HUDEP-2 (cell line): ENCODE data around the gene EHBP1L1.

ENCODE experiments used
- DNase-seq, 76 experiments: peaks; one replicate each; lab custom pipeline; 2025; ENCODE audit not compliant: unreplicated experiment in 76 of 76; lab: John Stamatoyannopoulos, UW

EHBP1L1 gene

DNA sequence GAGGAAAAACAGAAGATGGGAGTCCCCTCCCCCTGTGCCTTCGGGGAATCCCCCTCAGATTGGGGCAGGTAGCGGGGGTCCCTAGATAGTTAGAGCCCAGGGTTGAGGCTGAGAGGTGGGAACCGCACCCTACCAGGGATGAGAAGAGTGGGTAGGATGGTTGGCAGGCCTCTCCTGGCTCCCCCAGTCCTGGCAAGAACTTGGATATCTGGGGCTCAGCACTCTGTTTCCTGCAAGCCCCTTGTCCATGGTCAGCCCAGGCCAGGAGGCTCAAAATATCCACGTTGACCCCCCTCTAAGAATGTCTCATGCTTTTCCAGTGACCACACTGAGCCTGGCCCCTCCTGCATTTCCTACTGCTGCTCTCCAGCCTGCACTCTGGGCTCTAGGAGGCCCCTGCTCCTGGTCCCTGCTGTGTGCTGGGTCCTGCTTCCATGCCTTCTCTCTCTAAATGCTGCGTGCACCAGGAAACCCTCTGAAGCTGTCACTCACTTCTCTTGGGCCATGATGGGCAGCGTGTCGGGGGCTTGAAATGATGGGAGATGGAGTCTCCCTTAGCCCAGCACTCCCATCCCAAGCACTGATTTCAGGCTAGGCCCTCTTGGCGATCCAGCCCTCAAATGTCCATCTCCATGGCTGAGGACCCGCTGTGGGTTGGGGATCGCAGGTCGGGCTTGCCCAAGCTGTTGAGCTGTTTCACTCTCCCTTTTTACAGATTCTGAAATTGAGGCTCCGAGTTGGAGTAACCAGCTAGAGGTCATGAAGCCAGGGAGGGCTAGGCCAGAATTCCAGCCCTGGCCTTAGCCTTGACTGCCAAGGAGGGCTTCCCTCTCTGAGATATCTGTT lies 36.1 kb downstream of the EHBP1L1 start:
- DNase-seq = no peak

DNA sequence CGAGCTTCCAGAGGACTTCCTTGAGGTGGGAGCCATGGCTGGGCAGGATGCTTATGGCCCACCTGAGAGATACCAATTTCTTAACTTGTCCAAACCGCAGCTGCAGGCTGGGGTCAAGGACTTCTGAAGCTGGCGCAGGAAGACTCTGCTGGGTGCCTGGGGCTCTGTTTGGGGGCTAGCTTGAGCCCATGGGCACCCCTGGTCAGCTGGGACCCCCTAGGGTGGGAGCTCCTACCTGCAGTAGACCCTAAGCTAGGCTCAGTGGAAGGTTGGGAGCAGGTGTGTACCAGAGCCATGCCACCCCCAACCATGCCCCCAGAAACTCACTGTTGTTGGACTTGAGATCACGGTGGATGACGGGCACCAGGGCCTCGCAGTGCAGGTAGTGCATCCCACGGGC lies 36.8 kb downstream of the EHBP1L1 start:
- DNase-seq = no peak

DNA sequence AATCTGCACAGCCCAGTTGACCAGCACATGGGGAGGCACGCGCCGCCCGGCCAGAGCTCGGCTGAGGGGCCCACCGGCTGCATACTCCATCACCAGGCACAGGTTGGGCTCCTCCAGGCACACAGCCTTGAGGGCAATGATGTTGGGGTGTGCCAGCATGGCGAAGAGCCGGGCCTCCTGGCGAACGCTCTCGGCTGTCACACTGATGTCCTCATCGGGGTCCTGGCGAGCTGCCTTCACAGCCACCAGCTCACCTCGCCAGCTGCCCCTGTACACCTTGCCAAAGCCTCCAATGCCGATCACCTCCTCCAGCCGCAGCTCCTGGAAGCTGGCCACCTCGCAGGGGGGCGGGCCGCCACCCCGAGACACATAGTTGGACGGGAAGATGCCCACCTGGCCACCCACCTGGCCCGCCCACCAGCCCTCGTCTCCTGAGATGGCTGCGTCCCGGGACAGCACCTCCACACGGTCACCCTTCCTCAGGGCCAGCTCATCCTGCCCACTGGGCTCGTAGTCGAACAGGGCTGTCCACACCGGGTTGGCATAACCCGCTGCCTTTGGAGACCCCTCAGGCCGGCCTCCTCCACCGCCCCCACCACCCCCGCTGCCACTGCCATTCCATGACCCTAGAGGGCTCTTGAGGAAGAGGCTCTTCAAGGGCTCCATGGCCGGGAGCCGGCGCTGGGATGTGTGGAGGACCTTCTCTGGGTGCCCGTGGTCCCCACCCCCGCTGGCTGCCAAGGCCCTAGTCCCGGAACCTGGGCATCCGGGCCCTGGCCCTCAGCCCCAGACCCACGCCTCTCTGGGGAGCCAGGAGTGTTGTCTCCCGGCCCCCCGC lies 37.5 kb downstream of the EHBP1L1 start:
- no peak for DNase-seq

DNA sequence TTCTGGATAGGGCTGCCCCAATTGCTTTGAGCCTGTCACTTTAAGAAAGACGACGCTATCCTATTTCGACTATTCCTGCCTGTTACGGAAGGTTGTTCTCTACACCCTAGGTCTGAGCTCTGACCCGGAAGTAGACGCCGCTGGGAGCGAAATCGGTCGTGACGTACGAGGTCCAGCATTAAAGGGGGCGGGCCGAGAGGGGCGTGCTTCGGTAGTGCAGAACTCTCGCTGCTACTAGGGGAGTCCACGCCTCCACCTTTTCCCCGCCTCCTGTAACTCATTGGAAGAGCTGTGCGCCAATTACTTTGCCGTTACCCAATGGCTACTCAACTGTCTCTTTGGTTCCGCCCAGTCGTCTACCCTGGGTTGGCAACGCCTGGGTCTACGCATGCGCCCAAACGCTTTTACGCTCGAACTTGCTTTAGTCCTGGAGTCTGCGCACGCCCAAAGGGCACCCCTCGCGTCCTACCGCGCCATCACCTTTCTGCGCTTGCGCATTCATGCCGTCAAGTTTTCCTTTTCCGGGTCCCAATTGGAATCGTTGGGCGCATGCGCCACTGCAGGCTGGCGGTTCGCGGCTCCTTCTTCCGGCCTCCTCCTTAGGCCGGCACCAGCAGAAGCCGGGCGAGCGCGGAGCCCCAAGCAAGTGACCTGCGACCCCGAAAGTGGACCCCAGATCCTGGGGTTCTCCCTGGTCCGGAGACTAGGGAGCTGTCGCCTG lies 39.5 kb downstream of the EHBP1L1 start, which contains the start of gene PCNX3:
Gene PCNX3 (plus strand): TSS at position 548 of the 721 bp plus-strand sequence. CDS start 536 bp downstream, outside the sequence.
- peak in 75 of 76 experiments; percentile 92 to 100 (median 100) for DNase-seq

DNA sequence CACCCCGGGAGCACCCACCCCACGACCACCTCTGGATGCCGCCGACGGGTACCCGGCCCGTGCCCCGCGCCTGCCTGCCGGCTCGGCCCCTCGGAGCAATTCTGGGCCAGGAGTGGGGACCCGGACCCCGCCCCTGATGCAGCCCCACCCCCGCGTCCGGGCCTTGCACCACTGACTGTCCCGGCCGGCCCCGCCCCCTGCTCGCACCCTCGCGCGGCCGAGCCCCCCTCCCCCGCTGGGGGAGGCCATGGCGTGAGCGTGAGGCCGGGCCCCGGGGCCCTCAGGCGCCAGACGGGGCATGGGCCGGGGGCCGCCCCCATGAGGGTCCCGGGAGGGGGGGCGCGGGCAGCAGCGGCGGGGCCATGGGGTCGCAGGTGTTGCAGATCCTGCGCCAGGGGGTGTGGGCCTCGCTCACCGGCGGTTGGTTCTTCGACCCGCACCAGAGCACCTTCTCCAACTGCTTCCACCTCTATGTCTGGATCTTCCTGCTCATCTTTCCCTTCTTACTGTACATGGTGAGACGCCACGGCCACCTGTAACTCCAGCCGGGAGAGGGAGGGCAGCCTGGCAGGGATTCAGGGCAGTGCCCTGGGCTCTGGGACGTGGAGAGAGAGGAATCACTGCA lies 40.2 kb downstream of the EHBP1L1 start:
- DNase-seq = peak in 27 of 76 experiments; percentile 10 to 52 (median 37)

DNA sequence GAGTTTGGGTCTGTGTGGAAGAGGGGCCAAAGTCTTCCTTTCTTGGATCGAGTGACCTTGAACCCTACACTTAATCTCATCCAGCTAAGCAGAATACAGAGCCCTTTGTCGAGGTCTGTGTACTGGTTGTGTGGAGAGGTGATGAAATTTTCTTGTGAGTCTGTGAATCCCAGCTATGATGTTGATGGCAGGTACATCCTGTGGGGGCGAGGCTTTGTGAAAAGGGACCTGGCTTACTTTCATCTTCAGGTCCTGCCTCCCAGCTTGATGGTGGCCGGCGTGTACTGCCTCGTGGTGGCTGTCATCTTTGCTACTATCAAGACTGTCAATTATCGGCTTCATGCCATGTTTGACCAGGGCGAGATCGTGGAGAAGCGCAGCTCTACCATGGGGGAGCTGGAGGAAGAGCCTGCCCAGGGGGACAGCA lies 40.7 kb downstream of the EHBP1L1 start:
- no peak for DNase-seq

DNA sequence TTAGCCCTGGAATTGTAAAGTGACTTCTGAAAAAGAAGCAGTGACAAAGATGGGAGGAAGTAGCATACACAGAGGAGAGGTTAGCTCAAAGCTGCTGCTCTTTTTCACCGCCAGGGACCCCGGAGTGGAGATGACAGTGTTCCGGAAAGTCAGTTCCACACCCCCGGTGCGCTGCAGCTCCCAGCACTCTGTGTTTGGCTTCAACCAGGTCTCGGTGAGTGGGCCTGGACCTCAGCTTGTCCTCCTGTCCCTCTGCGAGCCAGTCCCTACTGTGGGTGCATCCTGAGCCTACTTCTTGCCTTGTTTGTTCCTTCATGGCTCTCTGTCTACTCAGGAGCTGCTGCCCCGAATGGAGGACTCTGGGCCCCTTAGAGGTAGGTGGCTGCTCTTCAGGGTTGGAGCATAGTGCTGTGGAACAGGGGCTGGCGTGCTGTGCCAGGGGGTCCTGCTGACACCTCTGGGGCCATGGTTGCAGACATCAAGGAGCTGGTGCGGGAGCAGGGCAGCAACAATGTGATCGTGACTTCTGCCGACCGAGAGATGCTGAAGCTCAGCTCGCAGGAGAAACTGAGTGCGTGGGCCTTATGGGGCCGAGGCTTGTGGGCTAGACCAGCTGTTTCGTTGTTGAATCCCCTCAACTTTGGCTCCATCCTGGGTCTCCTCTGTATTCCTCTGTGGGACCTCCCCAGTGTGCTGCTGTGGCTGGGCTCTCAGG lies 41.4 kb downstream of the EHBP1L1 start:
- no peak for DNase-seq

DNA sequence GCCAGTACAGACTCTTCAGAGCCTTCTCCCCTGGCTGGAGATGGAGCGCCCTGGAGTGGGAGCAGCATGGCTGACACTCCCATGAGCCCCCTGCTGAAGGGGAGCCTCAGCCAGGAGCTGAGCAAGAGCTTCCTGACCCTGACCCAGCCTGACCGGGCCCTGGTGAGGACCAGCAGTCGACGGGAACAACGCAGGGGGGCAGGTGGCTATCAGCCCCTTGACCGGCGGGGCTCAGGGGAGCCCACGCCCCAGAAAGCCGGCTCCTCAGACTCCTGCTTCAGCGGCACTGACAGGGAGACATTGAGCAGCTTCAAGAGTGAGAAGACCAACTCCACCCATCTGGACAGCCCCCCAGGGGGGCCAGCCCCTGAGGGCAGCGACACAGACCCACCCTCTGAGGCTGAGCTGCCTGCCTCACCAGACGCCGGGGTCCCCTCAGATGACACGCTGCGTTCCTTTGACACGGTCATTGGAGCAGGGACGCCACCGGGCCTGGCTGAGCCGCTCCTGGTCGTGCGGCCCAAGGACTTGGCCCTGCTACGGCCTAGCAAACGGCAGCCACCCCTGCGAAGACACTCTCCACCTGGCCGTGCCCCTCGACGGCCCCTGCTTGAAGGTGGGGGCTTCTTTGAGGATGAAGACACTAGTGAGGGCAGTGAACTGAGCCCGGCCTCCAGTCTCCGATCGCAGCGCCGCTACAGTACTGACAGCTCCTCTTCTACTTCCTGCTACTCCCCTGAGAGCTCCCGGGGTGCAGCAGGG lies 42.3 kb downstream of the EHBP1L1 start:
- no peak for DNase-seq

DNA sequence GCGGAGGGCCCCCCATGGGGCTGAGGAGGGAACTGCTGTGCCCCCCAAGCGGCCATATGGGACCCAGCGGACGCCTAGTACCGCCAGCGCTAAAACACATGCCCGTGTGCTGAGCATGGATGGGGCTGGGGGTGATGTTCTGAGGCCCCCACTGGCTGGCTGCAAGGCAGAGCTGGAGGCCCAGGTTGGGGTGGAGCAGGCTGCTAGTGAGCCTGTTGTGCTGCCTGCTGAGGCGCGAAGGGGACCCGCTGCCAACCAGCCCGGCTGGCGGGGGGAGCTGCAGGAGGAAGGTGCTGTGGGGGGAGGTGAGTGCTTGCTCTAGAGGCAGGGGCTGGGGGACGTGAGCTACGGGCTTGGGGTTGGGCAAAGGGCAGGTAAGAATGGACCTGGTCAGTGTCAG lies 42.9 kb downstream of the EHBP1L1 start:
- no peak for DNase-seq

DNA sequence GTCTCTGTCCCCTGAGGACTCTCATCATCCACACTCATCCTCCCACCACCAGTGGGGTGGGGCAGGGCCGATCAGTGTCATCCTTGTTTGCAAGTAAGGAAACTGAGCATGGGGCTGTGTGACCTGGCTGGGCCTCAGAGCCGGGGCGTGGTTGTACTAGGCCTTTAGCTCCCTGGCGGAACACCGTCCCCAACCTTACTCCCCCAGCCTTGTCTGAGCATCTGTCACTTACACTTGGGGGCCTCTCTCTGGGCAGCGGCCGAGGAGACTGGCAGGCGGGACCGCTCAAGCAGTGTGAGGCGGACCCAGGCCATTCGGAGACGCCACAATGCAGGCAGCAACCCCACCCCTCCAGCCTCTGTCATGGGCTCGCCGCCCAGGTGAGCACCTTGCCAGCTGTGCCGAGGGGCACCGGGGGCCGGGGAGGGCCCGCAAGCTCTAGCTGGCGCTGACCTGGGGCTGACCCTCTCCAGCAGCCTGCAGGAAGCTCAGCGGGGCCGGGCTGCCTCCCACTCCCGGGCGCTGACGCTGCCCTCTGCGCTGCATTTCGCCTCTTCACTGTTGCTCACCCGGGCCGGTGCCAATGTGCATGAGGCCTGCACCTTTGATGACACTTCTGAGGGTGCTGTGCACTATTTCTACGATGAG lies 43.6 kb downstream of the EHBP1L1 start:
- DNase-seq = no peak

DNA sequence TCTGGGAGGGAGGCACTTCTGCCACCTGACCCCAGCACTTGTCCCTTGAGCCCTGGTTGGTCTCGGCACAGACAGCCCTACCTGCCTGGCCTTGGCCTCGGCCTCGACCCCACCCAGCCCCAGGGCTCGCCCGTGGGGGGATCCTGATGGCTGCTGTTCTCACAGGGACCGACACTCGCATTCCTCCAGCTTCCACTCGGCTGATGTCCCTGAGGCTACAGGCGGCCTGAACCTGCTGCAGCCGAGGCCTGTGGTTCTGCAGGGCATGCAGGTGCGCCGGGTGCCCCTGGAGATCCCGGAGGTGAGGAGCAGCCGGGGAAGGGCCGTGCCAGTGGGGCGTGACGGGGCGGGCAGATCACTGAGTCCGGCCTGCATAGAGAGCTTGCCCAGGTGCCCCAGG lies 44.8 kb downstream of the EHBP1L1 start:
- DNase-seq = no peak

DNA sequence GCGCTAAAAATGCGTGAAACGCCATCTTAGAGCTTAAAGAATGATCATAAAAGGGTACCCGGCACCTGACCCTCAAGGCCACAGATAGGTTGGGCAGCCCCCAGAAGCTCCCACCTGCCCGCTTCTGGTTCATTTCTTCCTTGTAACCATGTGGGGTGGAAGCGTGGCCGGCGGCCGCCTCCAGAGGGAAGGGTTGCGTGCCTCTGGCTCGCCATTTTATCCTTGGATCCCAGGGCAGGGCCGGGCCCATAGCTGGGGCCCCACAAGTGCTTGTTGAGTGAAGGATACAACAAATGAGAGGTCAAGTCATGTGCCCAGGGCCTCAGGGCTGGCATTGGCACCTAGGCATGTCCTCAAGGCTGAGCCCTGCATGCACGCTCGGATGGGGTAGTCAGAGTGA lies 45.6 kb downstream of the EHBP1L1 start:
- DNase-seq = no peak

DNA sequence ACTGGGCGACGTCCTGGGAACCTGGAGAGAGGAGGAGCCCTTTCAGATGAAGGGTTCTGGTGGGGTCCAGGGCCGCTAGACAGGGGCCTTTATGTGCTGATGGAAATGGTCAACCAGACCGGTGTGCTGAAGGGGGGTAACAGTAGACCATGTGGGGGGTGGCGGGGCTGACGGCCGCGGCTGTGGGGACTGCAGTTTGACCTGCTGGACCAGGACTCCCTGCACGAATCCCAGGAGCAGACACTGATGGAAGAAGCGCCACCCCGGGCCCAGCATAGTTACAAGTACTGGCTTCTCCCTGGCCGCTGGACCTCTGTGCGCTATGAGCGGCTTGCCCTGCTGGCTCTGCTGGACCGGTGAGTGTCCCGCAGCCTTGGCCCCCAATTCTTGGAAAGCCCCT lies 46.2 kb downstream of the EHBP1L1 start:
- no peak for DNase-seq

DNA sequence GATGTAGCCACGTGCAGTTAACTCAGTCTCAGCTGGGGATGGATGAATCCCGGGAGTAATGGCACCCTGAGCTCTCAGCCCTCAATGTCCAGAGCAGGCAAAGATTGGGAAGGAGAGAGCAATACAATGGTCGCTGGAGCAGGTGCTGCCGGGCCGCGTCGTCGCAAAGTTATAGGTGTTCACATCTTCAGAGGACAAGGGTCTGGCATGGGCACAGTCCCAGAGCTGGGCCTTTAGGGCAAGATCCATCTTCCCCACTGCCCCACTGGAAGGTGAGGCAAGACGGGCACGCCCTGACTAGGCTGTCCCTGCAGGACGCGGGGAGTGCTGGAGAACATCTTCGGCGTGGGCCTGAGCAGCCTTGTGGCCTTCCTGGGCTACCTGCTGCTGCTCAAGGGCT lies 47.3 kb downstream of the EHBP1L1 start:
- DNase-seq = no peak

DNA sequence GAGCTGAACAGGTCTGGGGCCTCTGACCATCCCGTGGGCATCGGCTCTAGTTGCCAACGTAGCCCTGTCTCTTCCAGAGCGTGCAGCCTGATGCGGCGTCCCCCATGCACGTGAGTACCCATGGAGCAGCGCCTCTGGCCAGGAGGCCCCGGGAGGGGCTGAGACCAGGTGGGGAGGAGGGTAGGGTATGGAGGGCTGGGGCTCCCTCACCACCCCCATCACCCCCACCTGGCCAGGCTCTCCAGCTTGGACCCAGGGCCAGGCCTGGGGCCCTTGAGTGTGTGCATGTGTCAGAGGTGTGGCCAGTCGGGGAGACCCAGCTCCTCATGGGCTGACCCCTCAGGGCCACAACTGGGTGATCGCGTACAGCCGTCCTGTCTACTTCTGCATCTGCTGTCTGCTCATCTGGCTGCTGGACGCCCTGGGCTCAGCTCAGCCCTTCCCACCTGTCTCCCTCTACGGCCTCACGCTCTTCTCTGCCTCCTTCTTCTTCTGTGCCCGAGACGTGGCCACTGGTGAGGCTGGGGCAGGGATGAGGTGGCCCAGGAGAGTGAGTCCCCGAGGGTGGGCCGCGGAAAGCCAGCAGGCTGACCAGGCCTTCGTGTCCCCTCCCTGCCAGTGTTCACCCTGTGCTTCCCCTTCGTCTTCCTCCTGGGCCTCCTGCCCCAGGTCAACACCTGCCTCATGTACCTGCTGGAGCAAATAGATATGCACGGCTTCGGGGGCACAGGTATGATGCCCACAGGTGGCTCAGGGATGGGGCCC lies 48.2 kb downstream of the EHBP1L1 start:
- no peak for DNase-seq

DNA sequence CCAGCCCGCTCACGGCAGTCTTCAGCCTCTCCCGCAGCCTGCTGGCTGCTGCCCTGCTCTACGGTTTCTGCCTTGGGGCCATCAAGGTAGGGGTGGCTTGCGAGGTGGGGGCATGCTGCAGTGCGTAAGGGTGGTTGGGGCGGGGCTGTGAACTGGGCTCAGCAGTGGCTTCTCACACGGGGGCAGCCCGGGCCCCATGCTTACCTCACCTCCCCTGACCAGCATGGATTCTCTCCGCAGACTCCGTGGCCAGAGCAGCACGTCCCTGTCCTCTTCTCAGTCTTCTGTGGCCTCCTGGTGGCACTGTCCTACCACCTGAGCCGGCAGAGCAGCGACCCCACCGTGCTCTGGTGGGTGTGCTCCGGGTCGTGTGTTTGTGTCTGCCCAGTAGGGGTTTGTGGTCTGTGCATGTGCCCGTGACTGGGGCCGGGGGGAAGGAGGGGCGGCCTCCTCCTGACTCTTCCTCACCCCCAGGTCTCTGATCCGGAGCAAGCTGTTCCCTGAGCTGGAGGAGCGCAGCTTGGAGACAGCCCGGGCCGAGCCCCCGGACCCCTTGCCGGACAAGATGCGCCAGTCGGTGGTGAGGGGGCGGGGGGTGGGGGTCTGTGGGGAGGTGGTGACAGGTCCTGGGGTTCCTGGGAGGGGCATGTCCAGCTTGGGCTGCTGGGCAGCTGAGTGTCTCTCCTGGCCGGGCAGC lies 49.2 kb downstream of the EHBP1L1 start:
- no peak for DNase-seq

DNA sequence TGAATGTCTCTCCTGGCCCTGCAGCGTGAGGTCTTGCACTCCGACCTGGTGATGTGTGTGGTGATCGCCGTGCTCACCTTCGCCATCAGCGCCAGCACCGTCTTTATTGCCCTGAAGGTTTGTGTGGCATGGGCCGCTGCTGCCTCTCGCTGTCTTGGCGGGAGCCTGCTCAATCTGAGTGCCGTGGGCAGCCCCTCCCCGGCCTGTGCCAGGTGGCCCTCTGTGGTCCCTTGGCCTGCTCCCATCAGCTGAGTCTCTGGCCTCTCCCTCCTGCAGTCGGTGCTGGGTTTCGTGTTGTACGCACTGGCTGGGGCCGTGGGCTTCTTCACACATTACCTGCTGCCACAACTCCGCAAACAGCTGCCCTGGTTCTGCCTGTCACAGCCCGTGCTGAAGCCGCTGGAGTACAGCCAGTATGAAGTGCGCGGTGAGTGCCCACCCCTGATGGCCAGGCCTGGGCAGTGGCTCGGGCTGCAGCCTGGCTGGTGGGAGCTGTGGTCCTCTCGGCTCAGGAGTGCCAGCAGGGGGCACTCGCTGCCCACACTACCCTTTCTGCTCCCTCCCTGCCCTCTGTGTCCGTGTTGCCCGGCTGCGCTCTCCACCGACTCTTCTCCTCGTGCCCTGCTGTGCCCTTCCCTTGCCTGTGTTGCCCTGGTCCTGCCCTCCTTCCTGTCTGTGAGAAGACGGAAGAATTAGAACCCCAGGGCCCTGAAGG lies 49.9 kb downstream of the EHBP1L1 start:
- peak in 45 of 76 experiments; percentile 3 to 48 (median 29) for DNase-seq
